Left kidney (tissue), 8 donors: ENCODE data around the gene SPPL2B. TPM values are rescaled to one million over a fixed set of nuclear protein-coding genes. Genes with fewer than 3 reads are reported as not detected.
A peak's percentile ranks its signal among the peaks of the same experiment; 100 is the strongest.
"Not testable (repeated sequence)": the region's sequence is repeated elsewhere in the genome, so short reads cannot be mapped to it uniquely, and the experiment has no call there.

Experiments used
- DNase-seq: peaks from one replicate; pipeline ENCODE4 v3.0.0-alpha.2; 2013
- long read RNA-seq, 8 donors: transcript quantifications; one replicate each; lab custom pipeline, GENCODE V29; 2026
- polyA plus RNA-seq: library from polyadenylated mRNA; unstranded; fragments of 120-200 nt; gene quantifications from one replicate; pipeline ENCODE4 v1.2.1, GENCODE V29; 2013; ENCODE audit not compliant: insufficient read length

Gene SPPL2B, protein sequence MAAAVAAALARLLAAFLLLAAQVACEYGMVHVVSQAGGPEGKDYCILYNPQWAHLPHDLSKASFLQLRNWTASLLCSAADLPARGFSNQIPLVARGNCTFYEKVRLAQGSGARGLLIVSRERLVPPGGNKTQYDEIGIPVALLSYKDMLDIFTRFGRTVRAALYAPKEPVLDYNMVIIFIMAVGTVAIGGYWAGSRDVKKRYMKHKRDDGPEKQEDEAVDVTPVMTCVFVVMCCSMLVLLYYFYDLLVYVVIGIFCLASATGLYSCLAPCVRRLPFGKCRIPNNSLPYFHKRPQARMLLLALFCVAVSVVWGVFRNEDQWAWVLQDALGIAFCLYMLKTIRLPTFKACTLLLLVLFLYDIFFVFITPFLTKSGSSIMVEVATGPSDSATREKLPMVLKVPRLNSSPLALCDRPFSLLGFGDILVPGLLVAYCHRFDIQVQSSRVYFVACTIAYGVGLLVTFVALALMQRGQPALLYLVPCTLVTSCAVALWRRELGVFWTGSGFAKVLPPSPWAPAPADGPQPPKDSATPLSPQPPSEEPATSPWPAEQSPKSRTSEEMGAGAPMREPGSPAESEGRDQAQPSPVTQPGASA
- polyA plus RNA-seq: 72.7 TPM
- long read RNA-seq, donor 1, transcript SPPL2B-209 (15 exons, 3,456 nt): major isoform, 9 of 45 reads
- long read RNA-seq, donor 1, partial matches to known transcripts: 28 of 45 reads
- long read RNA-seq, donor 1, other reads (novel, unspliced or antisense): 6 of 45 reads
- long read RNA-seq, donor 2, partial matches to known transcripts: 12 of 18 reads
- long read RNA-seq, donor 2, other reads (novel, unspliced or antisense): 0 of 18 reads
- long read RNA-seq, donor 3, partial matches to known transcripts: 5 of 13 reads
- long read RNA-seq, donor 3, other reads (novel, unspliced or antisense): 0 of 13 reads
- long read RNA-seq, donor 4: 0 reads
- long read RNA-seq, donor 5, transcript SPPL2B-209 (15 exons, 3,456 nt): major isoform, 5 of 21 reads
- long read RNA-seq, donor 5, partial matches to known transcripts: 16 of 21 reads
- long read RNA-seq, donor 5, other reads (novel, unspliced or antisense): 0 of 21 reads
- long read RNA-seq, donor 6, transcript SPPL2B-209 (15 exons, 3,456 nt): major isoform, 5 of 7 reads
- long read RNA-seq, donor 6, partial matches to known transcripts: 0 of 7 reads
- long read RNA-seq, donor 6, other reads (novel, unspliced or antisense): 0 of 7 reads
- long read RNA-seq, donor 7, transcript SPPL2B-209 (15 exons, 3,456 nt): major isoform, 13 of 18 reads
- long read RNA-seq, donor 7, partial matches to known transcripts: 0 of 18 reads
- long read RNA-seq, donor 7, other reads (novel, unspliced or antisense): 0 of 18 reads
- long read RNA-seq, donor 8, partial matches to known transcripts: 0 of 5 reads
- long read RNA-seq, donor 8, other reads (novel, unspliced or antisense): 0 of 5 reads

DNA sequence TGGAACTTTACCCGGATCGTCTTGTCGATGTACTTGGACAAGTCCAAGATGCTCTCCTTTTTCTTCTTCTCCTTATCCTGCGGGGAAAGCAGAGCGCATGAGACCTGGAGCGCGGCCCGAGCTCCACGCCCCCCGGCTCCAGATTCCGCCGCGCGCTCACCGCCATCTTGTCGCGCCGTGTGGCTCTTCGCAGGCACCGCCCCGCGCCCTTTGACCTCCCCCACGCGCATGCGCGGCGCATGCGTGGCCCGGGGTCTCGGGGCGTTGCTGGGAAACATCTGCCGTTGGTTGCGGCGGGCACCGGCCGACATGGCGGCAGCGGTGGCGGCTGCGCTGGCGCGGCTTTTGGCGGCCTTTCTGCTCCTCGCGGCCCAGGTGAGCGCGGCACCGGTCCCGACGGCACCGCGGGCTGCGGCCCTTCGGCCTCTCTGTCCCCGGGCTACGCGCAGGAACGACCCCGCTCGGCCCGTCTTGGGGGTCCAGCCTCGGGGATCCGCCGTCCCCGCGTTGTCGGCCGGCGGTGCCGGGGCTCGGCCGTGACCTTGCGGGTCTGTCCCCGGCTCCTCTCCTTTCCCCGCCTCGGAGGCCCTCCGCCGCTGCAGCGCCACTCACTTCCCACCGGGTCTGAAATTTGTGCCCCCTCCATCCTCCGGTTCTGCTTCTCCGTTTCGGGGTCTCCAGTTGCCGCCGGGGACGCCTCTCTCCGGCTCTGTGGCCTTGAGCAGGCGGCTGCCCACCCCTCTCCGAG, at the start of gene SPPL2B, which contains the start of gene LSM7:
TSS of gene SPPL2B (plus strand) at position 284 of the 748 bp plus-strand sequence. CDS start at position 310, 26 bp downstream.
TSS of gene LSM7 (minus strand) at position 186 of the 748 bp plus-strand sequence. CDS start at position 166, 20 bp downstream.
- peak; percentile 91 for DNase-seq

DNA sequence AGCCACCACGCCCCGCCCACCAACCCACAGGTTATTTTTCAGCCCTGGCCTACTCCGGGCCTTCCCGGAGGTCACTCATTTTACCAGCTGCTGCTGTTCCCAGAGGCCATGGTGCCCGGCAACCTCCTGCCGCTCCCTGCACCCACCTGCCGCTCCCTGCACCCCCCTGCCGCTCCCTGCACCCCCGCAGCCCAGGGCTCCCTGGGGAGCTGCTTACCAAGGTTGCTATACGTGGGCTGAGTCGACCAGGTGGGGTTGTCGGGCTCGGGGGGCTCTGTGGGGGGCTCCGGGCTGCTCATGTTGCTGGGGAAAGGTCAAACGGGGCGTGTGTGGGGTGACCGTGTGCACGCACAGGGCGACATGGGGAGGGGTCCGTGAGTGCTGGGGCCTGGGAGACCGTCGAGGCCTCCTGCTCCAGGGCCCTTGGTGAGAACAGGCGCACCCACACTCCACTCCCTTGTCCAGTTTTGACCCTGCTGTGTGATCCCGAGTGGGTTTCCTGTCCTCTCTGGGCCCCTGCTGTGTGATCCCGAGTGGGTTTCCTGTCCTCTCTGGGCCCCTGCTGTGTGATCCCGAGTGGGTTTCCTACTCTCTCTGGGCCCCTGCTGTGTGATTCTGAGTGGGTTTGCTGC, 47.7 kb upstream of the SPPL2B start:
- no peak for DNase-seq

DNA sequence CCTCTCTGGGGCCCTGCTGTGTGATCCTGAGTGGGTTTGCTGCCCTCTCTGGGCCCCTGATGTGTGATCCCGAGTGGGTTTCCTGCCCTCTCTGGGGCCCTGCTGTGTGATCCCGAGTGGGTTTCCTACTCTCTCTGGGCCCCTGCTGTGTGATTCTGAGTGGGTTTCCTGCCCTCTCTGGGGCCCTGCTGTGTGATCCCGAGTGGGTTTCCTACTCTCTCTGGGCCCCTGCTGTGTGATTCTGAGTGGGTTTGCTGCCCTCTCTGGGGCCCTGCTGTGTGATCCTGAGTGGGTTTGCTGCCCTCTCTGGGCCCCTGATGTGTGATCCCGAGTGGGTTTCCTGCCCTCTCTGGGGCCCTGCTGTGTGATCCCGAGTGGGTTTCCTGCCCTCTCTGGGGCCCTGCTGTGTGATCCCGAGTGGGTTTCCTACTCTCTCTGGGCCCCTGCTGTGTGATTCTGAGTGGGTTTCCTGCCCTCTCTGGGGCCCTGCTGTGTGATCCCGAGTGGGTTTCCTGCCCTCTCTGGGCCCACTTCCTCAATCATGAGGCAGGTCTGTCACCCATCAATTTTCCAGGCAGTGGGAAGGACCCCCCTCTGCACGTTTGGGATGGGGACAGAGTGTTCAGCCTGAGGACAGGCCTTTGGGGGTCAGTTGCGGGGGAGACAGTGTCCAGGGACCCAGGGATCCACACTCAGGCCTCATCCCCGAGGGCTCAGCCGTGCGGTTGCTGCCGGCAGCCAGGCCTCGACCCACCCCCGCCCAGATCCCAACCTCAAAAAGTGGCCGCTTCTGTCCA, 47.0 kb upstream of the SPPL2B start:
- not testable (repeated sequence) for DNase-seq

DNA sequence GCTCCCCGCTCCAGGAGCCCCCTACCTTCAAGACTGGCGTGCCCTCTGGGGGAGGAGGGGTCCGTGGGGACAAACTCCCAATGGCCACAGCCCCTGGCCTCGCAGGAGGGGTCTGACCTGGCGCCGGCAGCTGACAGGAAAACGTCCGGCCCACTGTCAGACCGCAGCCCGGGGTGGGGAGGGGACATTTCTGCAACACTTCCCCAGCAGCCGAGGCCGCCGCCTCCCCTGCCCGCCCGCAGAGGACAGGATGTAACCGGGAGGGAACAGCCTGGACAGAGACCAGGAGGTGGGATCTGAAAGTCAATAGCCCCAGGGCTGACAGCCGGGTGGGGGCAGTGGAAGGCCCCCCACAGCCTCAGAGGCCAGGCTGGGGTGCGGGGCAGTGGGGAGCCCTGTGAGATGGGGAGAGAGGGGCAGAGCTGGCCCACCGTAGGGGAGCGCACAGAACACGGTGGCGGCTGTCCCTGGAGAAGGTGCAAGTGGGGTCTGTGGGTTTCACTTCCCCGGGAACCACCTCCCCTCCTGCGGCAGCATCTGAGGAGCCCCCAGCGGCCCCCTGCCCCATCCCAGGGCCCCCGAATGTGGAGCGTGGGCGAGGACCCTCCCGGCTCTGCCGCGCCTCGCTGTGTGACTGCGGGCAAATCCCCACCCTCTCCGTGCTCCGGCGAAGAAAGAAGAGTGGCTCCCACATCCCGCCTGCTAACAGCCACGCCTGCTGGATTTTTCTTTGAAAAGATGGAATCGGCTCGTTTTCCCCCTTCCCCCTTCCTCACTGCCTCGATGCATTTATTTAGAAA, 46.2 kb upstream of the SPPL2B start, which contains the start of gene PEAK3:
TSS of gene PEAK3 (minus strand) at position 114 of the 800 bp plus-strand sequence. CDS start 1,244 bp downstream, outside the sequence.
- DNase-seq: no peak

DNA sequence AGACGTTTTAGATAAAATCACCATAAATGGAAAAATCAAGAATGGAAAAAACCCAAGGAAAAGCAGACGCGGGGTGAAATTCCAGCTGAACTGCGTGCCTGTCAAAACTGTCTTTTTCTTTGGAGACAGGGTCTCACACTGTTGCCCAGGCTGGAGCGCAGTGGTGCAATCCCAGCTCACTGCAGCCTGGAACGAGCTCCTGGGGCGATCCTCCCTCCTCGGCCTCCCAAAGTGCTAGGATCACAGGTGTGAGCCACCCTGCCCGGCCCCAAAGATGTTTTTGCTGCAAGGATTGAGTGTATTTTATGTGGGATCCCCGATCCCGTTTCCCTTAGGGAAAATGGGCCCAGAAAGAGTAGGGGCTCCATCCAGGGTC, 45.6 kb upstream of the SPPL2B start:
- DNase-seq: no peak

DNA sequence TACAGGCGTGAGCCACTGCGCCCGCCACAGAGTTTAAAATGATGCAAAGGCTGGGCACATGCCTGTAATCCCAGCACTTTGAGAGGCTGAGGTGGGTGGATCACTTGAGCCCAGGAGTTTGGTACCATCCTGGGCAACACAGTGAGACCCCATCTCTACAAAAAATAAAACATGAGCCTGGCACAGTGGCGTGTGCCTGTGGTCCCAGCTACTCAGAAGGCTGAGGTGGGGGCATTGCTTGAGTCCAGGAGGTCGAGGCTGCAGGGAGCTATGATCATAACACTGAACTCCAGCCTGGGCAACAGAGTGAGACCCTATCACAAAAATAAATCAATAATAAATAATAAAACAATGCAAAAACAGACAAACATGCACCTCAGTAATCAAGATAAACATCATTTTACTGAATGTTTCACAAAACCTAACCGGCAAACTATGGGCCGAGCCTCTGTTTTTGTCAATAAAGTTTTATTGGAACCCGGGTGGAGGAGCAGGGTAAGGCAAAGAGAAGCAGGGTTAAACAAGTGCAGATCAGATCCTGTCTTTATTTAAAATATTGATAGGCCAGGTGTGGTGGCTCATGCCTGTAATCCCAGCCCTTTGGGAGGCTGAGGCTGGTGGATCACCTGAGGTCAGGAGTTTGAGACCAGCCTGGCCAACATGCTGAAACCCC, 44.5 kb upstream of the SPPL2B start:
- no peak for DNase-seq

DNA sequence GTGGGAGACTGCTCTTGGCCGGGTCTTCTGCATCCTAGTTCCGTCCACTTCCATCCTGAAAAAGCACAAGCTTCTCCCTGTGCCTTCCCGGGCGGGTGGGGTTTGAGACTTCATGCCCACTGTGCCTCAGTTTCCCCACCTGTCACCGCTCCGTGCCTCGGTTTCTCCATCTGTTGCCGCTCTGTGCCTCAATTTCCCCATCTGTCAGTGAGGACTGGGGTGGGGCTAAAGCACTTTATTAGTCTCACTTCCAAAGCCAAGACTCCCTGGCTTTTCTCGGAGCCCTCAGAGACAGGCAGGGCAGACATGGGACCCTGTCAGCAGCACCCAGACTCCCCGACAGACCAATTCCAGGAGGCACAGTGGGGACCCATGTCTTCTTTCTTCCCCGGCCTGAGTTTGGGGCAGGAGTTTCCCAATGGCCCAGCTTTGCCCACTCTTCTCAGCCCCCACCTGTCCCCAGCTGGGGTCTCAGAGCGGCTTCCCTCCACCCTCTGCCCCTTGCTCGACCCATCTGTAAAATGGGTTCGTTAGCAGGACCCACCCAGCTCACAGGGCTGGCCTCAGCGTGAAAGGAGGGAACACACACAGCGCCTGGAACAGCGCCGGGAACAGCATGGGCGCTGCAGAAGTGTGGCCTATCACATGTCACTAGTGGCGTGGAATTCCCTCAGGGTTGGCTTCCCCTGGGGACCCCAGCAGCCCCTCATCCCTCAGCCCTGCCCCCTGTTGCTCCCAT, 41.9 kb upstream of the SPPL2B start:
- DNase-seq: no peak

DNA sequence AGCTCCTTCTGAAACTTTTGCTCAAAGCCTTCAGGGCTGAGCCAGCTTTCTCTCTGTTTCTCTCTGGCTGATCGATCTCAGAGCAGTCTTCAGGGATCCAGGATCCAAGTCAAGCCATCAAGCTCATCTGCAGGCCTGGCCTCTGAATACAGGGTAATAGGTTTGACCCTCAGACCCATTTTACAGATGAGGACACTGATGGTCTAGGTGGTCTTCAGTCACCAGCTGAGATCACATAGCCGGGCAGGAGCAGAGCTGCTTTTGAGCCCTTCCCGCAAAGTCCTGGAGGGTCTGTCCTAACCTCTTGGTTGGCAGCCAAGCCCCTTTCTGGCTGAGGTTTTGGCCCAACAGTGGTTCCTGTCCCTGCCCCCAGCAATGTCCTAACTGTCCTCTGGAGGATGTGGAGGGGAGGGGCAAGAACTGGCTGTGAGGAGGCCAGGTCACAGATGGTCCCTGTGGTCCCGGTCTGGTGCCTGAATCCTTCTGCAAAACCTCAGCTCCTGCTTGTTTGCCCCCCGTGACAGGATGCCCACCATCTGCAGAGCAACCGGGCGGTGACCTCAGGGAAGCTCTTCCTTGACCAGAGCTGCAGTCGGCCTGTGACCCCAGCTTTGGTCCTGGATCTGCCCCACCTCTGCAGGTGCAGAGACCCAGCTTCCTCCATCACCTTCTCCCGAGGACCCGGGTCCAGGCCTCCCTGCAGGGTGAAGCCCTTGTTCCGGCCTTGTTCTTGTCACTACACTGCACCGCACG, 40.7 kb upstream of the SPPL2B start:
- DNase-seq: no peak

DNA sequence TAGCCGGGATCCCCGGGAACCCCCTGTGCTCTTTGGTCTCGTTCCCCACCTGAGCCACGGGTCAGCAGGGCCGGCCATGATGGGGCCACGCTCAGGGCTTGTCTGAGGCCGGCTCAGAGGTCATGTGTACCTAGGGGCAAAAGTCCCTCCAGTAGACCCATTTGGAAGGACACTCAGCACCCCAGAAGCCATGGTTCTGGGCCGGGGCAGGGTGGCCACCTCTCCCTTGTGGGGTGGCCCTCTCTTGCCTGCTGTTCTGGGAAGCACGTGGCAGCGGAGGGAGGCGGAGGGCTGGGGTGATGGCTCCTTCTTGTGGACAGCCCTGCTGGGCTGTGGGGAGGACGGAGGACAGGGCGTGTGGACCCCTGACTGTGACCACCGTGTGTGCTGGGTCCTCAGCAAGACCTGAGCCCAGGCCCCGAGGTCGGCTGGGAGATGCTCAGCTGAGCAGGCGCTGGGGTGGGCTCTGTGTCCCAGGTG, 40.1 kb upstream of the SPPL2B start:
- DNase-seq: no peak

DNA sequence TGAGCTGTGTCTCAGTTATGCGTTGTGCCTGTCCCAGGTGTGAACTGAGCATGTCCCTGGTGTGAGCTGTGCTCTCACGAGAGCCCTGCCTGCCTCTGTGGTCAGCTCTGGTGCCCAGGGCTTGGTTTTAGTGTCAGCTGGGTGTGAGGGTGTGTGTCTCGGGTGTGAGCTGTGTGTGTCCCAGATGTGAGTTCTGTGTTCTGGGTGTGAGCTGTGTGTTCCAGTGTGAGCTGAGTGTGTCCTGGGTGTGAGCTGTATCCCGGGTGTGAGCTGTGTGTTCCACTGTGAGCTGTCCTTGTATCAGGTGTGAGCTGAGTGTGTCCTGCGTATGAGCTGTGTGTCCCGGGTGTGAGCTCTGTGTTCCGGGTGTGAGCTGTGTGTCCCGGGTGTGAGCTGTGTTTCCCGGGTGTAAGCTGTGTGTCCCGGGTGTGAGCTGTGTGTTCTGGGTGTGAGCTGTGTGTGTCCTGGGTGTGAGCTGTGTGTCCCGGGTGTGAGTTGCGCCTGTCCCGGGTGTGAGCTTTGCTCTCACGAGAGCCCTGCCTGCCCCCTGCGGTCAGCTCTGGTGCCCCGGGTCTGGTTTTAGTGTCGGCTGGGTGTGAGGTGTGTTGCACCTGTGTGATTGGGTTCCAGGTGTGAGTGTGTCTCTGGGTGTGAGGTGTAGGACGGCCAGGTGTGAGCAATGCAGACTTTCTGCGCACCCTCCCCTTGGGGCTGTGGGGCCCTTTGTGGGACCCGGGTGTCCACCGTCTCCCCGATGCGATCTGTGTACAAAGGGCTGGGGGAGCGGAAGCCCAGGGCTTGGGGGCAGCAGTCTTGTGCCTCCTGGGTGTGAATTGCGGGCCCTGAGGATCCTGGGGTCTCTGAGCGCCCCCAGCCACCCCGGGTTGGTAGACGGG, 39.4 kb upstream of the SPPL2B start:
- DNase-seq: no peak

DNA sequence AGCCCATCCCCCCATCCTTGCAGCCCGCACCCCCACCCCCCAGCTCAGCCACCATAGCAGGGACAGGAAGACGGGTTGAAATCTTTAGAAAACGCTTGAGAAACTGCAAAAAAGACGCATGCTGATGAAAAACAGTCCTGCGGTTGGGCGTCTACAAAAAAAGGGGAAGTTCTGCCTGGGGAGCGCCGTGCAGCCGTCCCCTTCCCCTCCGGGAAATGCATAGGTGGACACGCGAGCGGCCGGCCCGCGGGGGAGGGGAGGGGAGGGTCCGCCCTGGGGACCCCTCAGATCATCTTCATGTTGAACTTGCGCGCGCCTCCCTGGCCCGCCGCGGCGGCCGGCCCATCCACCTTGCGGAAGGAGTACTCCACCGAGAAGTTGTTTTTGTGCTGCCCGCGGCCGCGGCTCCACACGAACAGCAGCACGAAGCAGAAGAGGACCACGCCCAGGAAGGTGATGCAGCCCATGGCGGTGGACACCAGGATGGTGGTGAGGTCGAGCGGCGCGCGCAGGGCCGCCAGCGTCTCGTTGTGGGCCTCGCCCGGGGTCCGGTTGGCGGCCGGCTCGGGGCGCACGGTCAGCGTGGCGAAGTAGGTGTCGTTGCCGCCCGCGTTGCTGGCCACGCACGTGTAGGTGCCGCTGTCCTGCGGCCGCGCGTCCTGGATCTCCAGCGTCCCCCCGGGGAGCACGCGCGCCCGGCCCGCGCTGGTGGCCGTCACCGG, 38.6 kb upstream of the SPPL2B start:
- no peak for DNase-seq

DNA sequence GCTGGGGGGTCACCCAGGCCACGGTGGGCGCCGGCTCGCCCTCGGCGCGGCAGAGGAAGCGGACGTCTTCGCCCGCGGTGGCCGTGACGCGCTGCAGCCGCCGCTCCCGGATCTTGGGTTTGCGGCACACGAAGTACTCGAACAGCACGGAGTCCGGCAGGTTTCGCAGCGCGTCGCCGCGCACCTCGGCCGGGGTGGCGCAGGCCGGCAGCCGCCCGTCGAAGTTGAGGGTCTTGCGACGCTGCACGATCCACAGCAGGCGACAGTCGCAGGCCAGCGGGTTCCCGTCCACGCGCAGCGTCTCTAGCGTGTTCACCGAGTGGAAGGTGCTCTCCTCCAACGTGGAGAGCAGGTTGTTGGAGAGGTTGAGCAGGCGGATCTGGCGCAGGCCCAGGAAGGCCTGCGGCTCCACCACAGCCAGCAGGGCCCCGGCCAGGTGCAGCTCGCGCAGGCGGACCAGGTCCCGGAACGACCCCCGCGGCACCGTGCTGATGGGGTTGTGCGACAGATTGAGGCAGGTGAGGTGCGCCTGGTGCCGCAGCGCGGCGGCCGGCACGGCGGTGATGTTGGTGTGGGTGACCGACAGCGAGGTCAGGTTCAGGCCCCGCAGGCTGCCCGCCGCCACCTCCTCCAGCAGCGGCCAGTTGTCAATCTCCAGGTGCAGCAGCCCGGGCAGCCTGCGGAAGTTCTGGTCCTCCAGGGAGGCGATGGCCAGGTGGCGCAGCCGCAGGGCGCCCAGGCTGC, 37.9 kb upstream of the SPPL2B start:
- no peak for DNase-seq

DNA sequence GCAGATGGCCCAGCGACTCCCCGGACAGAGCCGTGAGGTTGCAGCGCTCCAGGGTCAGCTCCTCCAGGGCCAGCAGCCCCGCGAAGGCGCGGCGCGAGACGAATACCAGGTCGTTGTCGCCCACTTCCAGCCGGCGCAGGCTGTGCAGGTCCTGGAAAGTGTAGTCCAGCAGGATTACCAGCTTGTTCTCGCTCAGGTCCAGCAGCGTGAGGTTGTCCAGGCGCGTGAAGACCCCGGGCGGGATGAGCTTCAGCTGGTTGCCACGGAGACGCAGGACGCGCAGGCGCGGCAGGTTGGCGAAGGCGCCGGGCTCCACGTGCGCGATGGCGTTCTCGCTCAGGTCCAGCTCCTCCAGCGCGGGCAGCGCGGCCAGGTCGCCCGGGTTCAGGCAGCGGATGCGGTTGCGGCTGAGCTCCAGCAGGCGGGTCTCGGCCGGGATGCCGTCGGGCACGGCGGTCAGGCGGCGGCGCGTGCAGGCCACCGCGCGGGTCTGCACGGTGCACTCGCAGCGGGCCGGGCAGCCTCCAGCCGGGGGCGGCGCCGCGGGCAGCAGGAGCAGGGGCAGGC, 37.2 kb upstream of the SPPL2B start:
- DNase-seq: no peak
